IPS-20b (cell line): Measurements from ENCODE around the gene ARID5B.

Source experiments
- H3K27ac ChIP-seq: one replicate; pipeline ENCODE4 v1.5.1; 2013; ENCODE audit warnings: low read length
- H3K27me3 ChIP-seq: 2 replicates; pipeline ENCODE4 v1.6.1; 2013; ENCODE audit warnings: mild to moderate bottlenecking, low read length, inconsistent platforms; ENCODE audit not compliant: insufficient read depth
- H3K36me3 ChIP-seq: 2 replicates; pipeline ENCODE4 v1.6.1; 2013; ENCODE audit warnings: low read depth, mild to moderate bottlenecking, inconsistent platforms, low read length, moderate library complexity; ENCODE audit not compliant: insufficient read depth
- H3K4me1 ChIP-seq: 2 replicates; pipeline ENCODE4 v1.6.1; 2013; ENCODE audit warnings: mild to moderate bottlenecking, control low read depth, inconsistent platforms, low read length, moderate library complexity; ENCODE audit not compliant: insufficient read depth
- H3K4me3 ChIP-seq: 2 replicates; pipeline ENCODE4 v1.5.1; 2013; ENCODE audit warnings: mild to moderate bottlenecking, low read length, inconsistent platforms
- H3K9ac ChIP-seq: 2 replicates; pipeline ENCODE4 v1.6.1; 2013; ENCODE audit warnings: low read depth, mild to moderate bottlenecking, inconsistent platforms, low read length, moderate library complexity
- H3K9me3 ChIP-seq: 2 replicates; pipeline ENCODE4 v1.6.1; 2013; ENCODE audit warnings: mild to moderate bottlenecking, low read depth, low read length, inconsistent platforms; ENCODE audit not compliant: insufficient read depth

ARID5B gene

GRCh38 chr10:61933859-61934555, 32.5 kb downstream of the ARID5B start:
- H3K27ac ChIP-seq: no peak overlapping the region
- H3K4me3 ChIP-seq: no peak overlapping the region
- no peaks in the 10 kb centered on the region for H3K9me3 ChIP-seq
- H3K4me1 ChIP-seq: peaks cover 3% of the 10 kb centered on the region
- H3K9ac ChIP-seq: no peak overlapping the region
- H3K36me3 ChIP-seq: no peaks in the 10 kb centered on the region
- no peaks in the 10 kb centered on the region for H3K27me3 ChIP-seq

DNA sequence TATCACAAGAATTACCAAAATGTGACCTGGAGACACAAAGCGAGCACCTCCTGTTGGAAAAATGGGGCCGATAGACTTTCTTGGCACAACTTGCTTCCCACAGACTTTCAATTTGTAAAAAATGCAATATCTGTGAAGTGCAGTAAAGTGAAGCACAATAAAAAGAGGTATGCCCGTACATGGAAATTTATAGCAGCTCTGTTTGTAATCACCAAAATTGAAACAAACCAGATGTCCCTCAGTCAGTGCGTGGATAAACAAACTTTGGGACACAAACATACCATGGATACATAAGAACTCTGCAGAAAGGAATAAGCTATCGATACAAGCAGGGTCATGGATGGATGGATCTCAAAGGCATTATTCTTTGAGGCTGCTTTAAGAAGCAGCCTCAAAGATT, 33.6 kb downstream of the ARID5B start:
- H3K9me3 ChIP-seq: no peaks in the 10 kb centered on the region
- H3K4me3 ChIP-seq: no peak overlapping the region
- H3K27me3 ChIP-seq: no peaks in the 10 kb centered on the region
- H3K4me1 ChIP-seq: peaks cover 3% of the 10 kb centered on the region
- no peak overlapping the region for H3K9ac ChIP-seq
- H3K27ac ChIP-seq: no peak overlapping the region
- no peaks in the 10 kb centered on the region for H3K36me3 ChIP-seq

- Histone ChIP-seq H3K4me3 (no peak overlapping the region), H3K27me3 (no peaks in the 10 kb centered on the region), H3K4me1 (peaks cover 3% of the 10 kb centered on the region), H3K9ac (no peak overlapping the region), H3K27ac (no peak overlapping the region), H3K36me3 (no peaks in the 10 kb centered on the region), H3K9me3 (no peaks in the 10 kb centered on the region)
Observed at GRCh38 chr10:61936770-61937169, 35.3 kb downstream of the ARID5B start.

DNA sequence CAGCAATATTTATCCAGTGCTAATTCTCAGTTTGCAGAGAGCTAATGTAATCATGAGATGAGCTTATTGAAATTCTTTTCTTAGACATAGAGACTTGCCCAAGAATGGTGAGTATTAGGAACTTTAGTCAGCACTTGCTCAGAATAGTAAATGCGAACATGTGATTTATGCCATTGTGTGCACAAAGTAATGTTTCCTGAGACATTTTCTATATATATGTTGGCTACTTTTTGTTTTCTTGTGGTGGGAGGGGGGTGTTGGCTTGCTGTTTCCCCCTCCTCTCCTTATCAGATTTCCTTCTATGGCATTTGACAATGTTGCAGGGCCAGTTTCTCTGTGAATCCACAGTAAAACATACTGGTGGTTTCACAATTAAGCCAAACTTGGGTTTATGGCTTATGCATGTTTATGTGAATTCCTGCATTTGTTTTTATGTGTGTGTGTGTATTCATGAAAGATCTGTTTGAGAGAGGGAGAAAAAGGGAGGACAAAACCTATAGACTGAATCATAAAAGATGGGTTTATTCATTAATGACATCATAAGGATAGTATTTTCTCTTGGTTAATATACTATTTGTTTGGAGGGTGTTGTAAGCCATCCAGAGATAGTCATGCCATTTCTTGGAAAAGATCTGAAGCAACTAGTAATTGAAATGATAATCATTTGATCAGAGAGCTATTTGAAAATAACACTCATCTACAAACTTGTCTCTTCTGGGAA, 36.3 kb downstream of the ARID5B start:
- H3K4me3 ChIP-seq: no peak overlapping the region
- H3K9me3 ChIP-seq: no peaks in the 10 kb centered on the region
- no peak overlapping the region for H3K27ac ChIP-seq
- peaks cover 3% of the 10 kb centered on the region for H3K4me1 ChIP-seq
- no peaks in the 10 kb centered on the region for H3K27me3 ChIP-seq
- H3K36me3 ChIP-seq: no peaks in the 10 kb centered on the region
- H3K9ac ChIP-seq: no peak overlapping the region

DNA sequence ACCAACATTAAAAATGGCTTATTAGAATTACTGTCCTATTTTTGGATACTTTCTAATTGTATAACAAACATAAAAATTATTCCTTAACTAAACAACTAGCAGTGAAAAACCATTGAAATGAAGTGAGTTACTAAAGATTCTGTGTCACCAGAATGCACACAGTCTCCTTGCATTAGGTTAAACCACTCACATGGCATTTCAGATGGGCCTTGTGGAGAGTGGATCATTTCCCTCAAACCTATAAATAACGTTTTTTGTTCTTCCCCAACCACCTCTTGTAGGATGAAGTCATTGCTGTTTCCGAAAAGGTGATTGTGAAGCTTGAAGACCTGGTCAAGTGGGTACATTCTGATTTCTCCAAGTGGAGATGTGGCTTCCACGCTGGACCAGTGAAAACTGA, 38.4 kb downstream of the ARID5B start:
- H3K9ac ChIP-seq: no peak overlapping the region
- no peaks in the 10 kb centered on the region for H3K36me3 ChIP-seq

GRCh38 chr10:61941202-61941681, 39.7 kb downstream of the ARID5B start:
- H3K9me3 ChIP-seq: no peaks in the 10 kb centered on the region
- no peak overlapping the region for H3K27ac ChIP-seq
- H3K4me1 ChIP-seq: peaks cover 3% of the 10 kb centered on the region
- H3K36me3 ChIP-seq: no peaks in the 10 kb centered on the region
- no peak overlapping the region for H3K9ac ChIP-seq
- H3K27me3 ChIP-seq: no peaks in the 10 kb centered on the region
- H3K4me3 ChIP-seq: no peak overlapping the region

More for the DNA sequence above, 38.4 kb downstream of the ARID5B start:
- Histone ChIP-seq H3K9me3 (no peaks in the 10 kb centered on the region), H3K4me3 (no peak overlapping the region), H3K4me1 (peaks cover 3% of the 10 kb centered on the region), H3K27me3 (no peaks in the 10 kb centered on the region), H3K27ac (no peak overlapping the region)

DNA sequence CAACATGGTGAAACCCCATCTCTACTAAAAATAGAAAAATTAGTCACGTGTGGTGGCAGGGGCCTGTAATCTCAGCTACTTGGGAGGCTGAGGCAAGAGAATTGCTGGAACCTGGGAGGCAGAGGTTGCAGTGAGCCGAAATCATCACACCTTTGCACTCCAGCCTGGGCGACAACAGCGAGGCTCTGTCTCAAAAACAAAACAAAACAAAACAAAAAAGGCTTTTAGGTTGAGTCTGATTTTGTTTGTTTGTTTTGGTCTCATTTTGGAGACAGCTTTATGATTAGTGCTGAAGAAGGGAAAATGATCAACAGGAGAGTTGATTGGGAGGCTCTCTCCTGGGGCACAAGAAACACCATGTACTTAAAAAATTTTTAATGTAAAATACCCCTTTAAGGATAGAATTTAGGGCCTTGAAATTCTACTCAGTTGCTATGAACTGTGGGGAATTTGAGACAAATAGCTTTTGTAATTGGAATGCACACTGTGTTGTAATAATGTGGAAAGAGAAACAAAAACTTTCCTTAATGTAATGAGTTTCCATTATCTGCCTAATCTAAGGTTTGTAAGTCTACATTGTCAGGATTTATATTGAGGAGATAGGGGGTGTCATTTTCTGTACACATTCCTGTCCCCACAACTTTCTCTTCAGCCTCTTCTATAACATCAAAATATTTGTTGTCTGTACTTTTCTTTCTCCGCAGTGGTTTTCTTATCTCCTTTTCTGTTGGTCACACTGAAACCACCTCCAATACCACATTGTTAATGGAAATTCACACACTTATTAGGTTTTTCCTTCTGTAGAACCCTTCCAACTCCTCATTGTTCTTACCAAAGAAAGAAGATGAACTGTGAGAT, 41.3 kb downstream of the ARID5B start:
- H3K9me3 ChIP-seq: no peaks in the 10 kb centered on the region
- no peak overlapping the region for H3K27ac ChIP-seq
- no peaks in the 10 kb centered on the region for H3K27me3 ChIP-seq
- H3K36me3 ChIP-seq: no peaks in the 10 kb centered on the region
- peaks cover 2% of the 10 kb centered on the region for H3K4me1 ChIP-seq
- H3K4me3 ChIP-seq: no peak overlapping the region
- H3K9ac ChIP-seq: no peak overlapping the region

DNA sequence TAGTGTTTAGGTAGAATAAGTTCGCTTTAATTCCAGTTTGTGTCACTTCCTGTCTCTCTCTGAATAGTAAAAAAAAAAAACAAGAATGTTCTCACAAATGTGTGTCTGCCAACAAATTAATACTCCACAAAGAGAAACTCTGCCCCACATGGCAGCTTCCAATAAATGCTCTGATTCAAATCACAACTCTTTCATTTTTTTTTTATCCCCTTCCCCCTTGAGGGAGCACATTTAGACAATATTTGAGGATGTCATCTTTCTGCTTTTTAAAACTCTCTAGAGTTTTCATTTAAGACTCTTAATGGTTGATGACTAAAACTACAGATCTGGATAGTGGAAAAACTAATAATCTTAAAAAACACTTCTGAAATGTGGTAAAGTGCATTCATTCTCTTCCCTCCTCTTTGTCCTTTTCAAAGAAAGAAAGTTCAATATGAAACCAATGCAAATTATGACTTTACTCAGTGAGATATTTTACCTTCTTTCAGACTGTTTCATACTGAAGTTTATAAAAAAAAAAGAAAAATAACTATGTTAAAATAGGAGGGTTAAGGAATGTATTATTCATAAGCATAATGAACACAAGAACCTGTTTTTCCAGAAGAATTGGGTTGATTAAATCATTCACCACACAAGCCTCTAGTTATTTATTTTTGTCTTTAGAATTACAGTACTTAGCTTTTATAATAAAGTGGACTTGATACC, 42.3 kb downstream of the ARID5B start:
- Histone ChIP-seq H3K4me3 (no peak overlapping the region), H3K4me1 (no peaks in the 10 kb centered on the region), H3K9me3 (no peaks in the 10 kb centered on the region), H3K36me3 (no peaks in the 10 kb centered on the region), H3K27ac (no peak overlapping the region), H3K9ac (no peak overlapping the region), H3K27me3 (no peaks in the 10 kb centered on the region)

DNA sequence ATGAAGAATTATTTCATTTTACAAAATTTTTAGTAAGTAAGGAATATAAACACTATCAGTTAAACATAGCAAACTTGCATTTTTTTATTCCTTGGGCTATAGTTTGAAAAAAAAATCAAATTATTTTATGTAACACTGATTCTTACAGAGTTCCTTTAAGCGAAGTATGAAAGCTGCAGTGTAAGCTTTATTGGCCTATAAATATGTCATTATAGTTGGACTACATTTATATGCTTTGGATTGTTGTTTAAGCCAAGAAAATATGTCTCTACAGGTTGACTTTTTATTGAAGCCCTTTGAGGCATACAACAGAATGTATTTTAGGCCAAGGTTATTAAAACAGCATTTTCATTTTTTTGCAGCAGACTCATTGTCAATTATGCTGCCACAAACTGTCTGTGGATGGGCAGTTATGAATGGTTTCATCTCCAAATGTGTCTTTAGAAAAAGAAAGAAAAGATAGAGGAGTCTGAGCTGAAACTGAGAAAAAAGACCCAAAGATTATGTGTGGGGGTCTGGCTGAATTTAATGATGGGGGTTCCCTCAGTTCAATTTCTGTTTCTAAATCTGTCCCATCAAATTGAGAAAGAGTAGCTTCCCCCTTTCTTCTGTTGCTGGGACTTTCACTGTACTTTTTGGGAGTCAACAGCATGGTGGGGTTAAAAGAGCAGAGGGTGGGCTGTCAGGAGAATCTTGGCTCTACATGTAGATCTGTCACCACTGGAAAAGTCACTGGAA, 43.1 kb downstream of the ARID5B start:
- Histone ChIP-seq H3K36me3 (no peaks in the 10 kb centered on the region), H3K4me3 (no peak overlapping the region), H3K27ac (no peak overlapping the region), H3K9ac (no peak overlapping the region), H3K27me3 (no peaks in the 10 kb centered on the region), H3K9me3 (no peaks in the 10 kb centered on the region), H3K4me1 (no peaks in the 10 kb centered on the region)

- Histone ChIP-seq H3K9me3 (no peaks in the 10 kb centered on the region), H3K27me3 (no peaks in the 10 kb centered on the region), H3K4me3 (no peak overlapping the region), H3K27ac (no peak overlapping the region), H3K4me1 (no peaks in the 10 kb centered on the region), H3K36me3 (no peaks in the 10 kb centered on the region), H3K9ac (no peak overlapping the region)
Observed at GRCh38 chr10:61949687-61950086, 48.2 kb downstream of the ARID5B start.
